SU-DHL-6 (cell line): ENCODE data around the gene GALNT10.

ENCODE experiments used
- CTCF ChIP-seq: fragments of 200-600 bp; sonication (generic); IDR thresholded peaks from one replicate; pipeline ENCODE4 v1.5.1; 2017; ENCODE audit warnings: antibody characterized with exemption, mild to moderate bottlenecking, low read length, moderate library complexity; ENCODE audit not compliant: insufficient read depth, poor library complexity, severe bottlenecking
- EZH2phosphoT487 ChIP-seq: fragments of 200-600 bp; sonication (generic), shearing (Covaris generic); conservative IDR thresholded peaks from 2 replicates; pipeline ENCODE4 v1.6.1; 2018; ENCODE audit warnings: mild to moderate bottlenecking, antibody characterized with exemption, low read length, moderate library complexity, mixed read lengths

GRCh38 chr5:154460172-154460571 is 269.6 kb downstream of the GALNT10 start:
- TF ChIP-seq CTCF (no peak), EZH2phosphoT487 (no peak)
